Adrenal gland (tissue), 12 donors: ENCODE data around the gene PTTG1IP. TPM values are rescaled to one million over a fixed set of nuclear protein-coding genes. Genes with fewer than 3 reads are reported as not detected.

ENCODE experiments used
- DNase-seq, 7 donors: peaks; one replicate each; pipeline ENCODE4 v3.0.0-alpha.2; 2019 to 2020
- H3K27ac ChIP-seq, 5 donors: fragments of 200-600 bp; sonication (generic) in 4 of 5; 1 replicate in 3 of 5; 2 replicates in 2 of 5; pipeline versions ENCODE4 v1.5.1 to v1.8.0; 2016 to 2020; ENCODE audit warnings: mild to moderate bottlenecking in 1 of 5
- H3K27me3 ChIP-seq: fragments of 200-600 bp; 2 replicates; pipeline ENCODE4 v1.8.0; 2021
- H3K36me3 ChIP-seq, 2 donors: fragments of 200-600 bp; replicated peaks in 1 of 2; 1 replicate in 1 of 2; 2 replicates in 1 of 2; pipeline versions ENCODE4 v1.5.1 to v1.8.0; 2018 to 2022
- H3K4me1 ChIP-seq, 2 donors: fragments of 200-600 bp; replicated peaks in 1 of 2; 1 replicate in 1 of 2; 2 replicates in 1 of 2; pipeline versions ENCODE4 v1.5.1 to v1.8.0; 2018 to 2021
- H3K4me3 ChIP-seq, 4 donors: fragments of 200-600 bp; sonication (generic) in 3 of 4; one replicate each; pipeline ENCODE4 v1.5.1; 2016 to 2018
- H3K9me3 ChIP-seq, 3 donors: fragments of 200-600 bp; sonication (generic) in 1 of 3; replicated peaks in 1 of 3; 1 replicate in 2 of 3; 2 replicates in 1 of 3; pipeline versions ENCODE4 v1.5.1 to v1.8.0; 2016 to 2021
- POLR2A ChIP-seq, 2 donors: fragments of 450-650 bp; IDR thresholded peaks; one replicate each; pipeline ENCODE4 v1.6.1; 2017; ENCODE audit warnings: antibody characterized with exemption in 2 of 2, mild to moderate bottlenecking in 2 of 2, moderate library complexity in 1 of 2
- WGBS, 4 donors: extraction: QIAGEN DNeasy Blood & Tissue Kit in 2 of 4; methylation state at CpG; one replicate each; pipeline versions ENCODE4 v1.1.5 to v1.1.7; 2013 to 2017; 5-methylcytosine and 5-hydroxymethylcytosine counted together
- intact Hi-C, 2 donors: fragments of 100-400 bp; cut with DNase I; formaldehyde crosslinking; loops; one replicate each; pipeline versions ENCODE4 v1.14.1 to v1.15.0; 2022 to 2023
- polyA plus RNA-seq, 3 donors: library from polyadenylated mRNA; stranded (reverse); fragments of 200-250 nt in 2 of 3; fragments of 350-450 nt in 1 of 3; fragmentation: Illumina TruSeq in 1 of 3; extraction: RNeasy Lipid Tissue Mini Kit (QIAGEN cat#74804) in 1 of 3; gene quantifications; one replicate each; pipeline ENCODE4 v1.2.3, GENCODE V29; 2013 to 2014
- total RNA-seq, 9 donors: library from RNA; depleted of rRNA in 4 of 9; stranded (reverse); fragments of >200 nt in 4 of 9; fragments of 120-200 nt in 1 of 9; fragmentation: NEBNext Ultra II Directional in 1 of 9; extraction: Animal tissue kit (Norgen Biotek cat#: 25700) in 1 of 9; gene quantifications; one replicate each; pipeline versions ENCODE4 v1.1.0 to v1.2.4, GENCODE V29; 2013 to 2023
- TF ChIP-seq, protein P1 (sequence below), 6 experiments: fragments of 450-650 bp in 4 of 6; fragments of 200-600 bp in 2 of 6; sonication (generic) in 1 of 6; IDR thresholded peaks; 1 replicate in 5 of 6; 2 replicates in 1 of 6; pipeline versions ENCODE4 v1.5.1 to v1.8.0; 2016 to 2021; ENCODE audit warnings: antibody characterized with exemption in 6 of 6, mild to moderate bottlenecking in 2 of 6, moderate library complexity in 1 of 6
- donor health status: healthy with polysubstance abuse.
- donor health status: Bipolar disorder and iron deficiency.
- donor health status: DM: yes; HTN: yes; CAD: no.
- donor health status: DM: no; HTN: no; CAD: no.
- donor health status: DM: no; HTN: no; CAD: no.
- donor health status: DM: yes; HTN: yes; CAD: no.

PTTG1IP gene
- total and polyA plus RNA-seq, 12 donors = 110 to 467 (median 215) TPM

GRCh38 chr21:44908908-44909307, 35.4 kb upstream of the PTTG1IP start:
- H3K9me3 ChIP-seq = no peaks in the 10 kb centered on the region
- no peak overlapping the region for H3K27ac ChIP-seq

DNA sequence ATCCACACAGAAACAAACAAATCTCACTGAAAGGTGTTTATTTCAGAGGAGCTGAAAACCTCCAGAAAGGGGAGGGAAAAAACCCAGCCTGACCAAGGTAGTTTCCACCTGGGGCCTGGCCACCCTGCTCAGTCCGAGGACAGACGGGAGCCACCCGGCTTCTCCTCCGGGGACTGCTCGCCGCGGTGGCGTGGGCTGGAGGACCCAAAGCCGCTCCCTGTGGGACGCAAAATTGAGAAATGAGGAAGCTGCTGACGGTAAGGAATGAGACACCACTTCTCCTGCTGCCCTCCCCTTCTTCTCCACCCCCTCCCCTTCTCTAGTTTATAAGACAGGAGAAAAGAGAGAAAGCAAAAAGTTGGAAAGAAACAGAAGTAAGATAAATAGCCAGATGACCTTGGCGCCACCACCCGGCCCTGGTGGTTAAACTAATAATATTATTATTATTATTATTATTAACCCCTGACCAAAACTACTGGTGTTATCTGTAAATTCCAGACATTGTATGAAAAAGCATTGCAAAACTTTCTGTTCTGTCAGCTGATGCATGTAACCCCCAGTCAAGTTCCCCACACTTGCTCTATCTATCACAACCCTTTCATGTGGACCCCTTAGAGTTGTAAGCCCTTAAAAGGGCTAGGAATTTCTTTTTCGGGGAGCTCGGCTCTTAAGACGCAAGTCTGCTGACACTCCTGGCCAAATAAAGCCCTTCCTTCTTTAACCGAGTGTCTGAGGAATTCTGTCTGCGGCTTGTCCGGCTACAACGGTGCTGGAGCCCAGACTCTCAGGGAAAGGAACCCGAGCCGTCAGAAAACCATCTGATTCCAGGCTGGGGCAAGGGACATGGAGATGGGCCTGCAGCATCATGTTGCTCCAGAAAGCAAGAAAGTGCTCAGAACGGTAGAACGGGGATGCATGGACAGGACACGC, 34.7 kb upstream of the PTTG1IP start:
- no peak for TF ChIP-seq POLR2A (IDR thresholded peaks at IDR 0.05)
- TF ChIP-seq, protein P1, sequence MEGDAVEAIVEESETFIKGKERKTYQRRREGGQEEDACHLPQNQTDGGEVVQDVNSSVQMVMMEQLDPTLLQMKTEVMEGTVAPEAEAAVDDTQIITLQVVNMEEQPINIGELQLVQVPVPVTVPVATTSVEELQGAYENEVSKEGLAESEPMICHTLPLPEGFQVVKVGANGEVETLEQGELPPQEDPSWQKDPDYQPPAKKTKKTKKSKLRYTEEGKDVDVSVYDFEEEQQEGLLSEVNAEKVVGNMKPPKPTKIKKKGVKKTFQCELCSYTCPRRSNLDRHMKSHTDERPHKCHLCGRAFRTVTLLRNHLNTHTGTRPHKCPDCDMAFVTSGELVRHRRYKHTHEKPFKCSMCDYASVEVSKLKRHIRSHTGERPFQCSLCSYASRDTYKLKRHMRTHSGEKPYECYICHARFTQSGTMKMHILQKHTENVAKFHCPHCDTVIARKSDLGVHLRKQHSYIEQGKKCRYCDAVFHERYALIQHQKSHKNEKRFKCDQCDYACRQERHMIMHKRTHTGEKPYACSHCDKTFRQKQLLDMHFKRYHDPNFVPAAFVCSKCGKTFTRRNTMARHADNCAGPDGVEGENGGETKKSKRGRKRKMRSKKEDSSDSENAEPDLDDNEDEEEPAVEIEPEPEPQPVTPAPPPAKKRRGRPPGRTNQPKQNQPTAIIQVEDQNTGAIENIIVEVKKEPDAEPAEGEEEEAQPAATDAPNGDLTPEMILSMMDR (IDR thresholded peaks at IDR 0.05) = no peak
- Histone ChIP-seq H3K27ac (peak overlapping the region in 1 of 5 donors; percentile 41), H3K9me3 (no peaks in the 10 kb centered on the region), H3K27me3 (no peaks in the 10 kb centered on the region), H3K4me1 (peaks cover 7 to 19% of the 10 kb centered on the region in 2 donors), H3K4me3 (peak overlapping the region in 1 of 4 donors; percentile 13), H3K36me3 (no peaks in the 10 kb centered on the region)
- 40 to 53% (median 52%) methylated on average over 18 to 25 of the region's 25 CpGs for WGBS, 4 donors
- peak in 5 of 7 donors; percentile 35 to 69 (median 58) for DNase-seq
- intact Hi-C loops = no loop called here

More at GRCh38 chr21:44908908-44909307, 35.4 kb upstream of the PTTG1IP start:
- no peaks in the 10 kb centered on the region for H3K27me3 ChIP-seq
- no peak overlapping the region for H3K4me3 ChIP-seq
- WGBS, 4 donors = 85 to 91% (median 90%) methylated on average over 10 to 21 of the region's 21 CpGs
- no peak for DNase-seq
- peaks cover 7 to 24% of the 10 kb centered on the region in 2 donors for H3K4me1 ChIP-seq
- H3K36me3 ChIP-seq = no peaks in the 10 kb centered on the region
- no peak for TF ChIP-seq POLR2A (IDR thresholded peaks at IDR 0.05)
- TF ChIP-seq, protein P1 (IDR thresholded peaks at IDR 0.05) = no peak
- intact Hi-C loops = no loop called here

DNA sequence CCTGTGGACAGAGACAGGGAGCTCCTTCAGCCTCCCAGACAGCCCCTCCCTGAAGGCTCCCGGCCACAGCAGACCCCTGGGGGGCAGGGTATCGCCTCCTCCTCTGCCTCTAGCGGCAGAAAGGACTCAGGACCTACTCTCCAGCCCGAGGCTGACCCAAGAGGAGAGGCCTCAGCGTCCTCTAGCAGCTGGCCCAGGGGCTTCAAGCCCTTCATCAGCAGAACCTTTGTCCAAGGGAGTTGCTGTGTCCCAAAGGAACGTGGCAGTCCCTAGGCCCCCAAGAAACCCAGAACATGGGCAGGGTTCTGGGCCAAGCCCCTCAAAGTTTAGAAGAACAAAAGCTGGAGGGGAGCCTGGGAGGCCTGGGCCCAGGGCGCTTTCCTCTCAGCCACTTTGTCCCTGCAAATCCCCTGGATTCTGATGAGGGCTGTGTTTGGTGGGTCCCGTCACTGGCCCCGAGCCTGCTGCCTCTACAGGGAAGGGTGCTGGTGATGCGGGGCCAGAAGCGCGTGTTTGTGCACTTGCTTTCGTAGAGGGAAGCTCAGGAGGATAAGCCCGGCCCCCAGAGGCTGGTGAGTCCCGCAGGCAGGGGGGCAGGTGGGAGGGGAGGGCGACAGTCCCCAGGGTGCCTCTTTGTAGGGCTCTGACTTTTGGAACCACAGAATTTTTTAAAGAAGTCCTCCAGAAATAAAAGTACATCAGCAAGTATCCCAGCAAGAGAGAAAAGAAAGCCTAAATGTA, 33.9 kb upstream of the PTTG1IP start:
- Histone ChIP-seq H3K4me1 (peaks cover 7 to 19% of the 10 kb centered on the region in 2 donors), H3K27me3 (no peaks in the 10 kb centered on the region), H3K9me3 (no peaks in the 10 kb centered on the region), H3K36me3 (no peaks in the 10 kb centered on the region), H3K4me3 (no peak overlapping the region), H3K27ac (peak overlapping the region in 1 of 5 donors; percentile 41)
- no peak for DNase-seq
- intact Hi-C loops = no loop called here
- WGBS, 4 donors = 53 to 70% (median 67%) methylated on average over 10 to 16 of the region's 16 CpGs
- TF ChIP-seq POLR2A (IDR thresholded peaks at IDR 0.05) = no peak
- TF ChIP-seq, protein P1 (IDR thresholded peaks at IDR 0.05) = no peak

DNA sequence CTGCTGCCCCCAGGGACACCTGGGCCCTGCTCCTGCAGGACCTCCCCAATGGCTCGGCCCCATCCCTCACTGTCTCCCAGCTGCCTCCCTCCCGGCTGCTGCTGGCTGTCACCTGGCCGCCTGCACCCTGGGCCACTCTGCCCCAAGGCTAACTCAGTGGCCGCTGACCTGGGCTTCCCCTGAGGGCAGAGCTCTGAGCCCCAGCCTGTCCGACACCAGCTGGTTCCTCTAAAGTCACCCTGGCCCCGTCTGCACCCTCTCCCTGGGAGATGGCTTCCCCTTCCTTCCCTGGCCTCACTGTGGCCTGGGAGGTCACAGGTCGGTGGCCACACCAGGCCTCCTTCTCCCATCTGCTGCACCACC, 32.2 kb upstream of the PTTG1IP start:
- peaks cover 0 to 4% of the 10 kb centered on the region in 2 donors for H3K4me1 ChIP-seq
- peaks cover 0 to 8% of the 10 kb centered on the region in 2 donors for H3K36me3 ChIP-seq
- 63 to 82% (median 72%) methylated on average over 3 to 7 of the region's 7 CpGs for WGBS, 4 donors
- TF ChIP-seq POLR2A (IDR thresholded peaks at IDR 0.05) = no peak
- TF ChIP-seq, protein P1 (IDR thresholded peaks at IDR 0.05) = no peak
- no peak overlapping the region for H3K27ac ChIP-seq
- no peak overlapping the region for H3K4me3 ChIP-seq
- intact Hi-C loops = no loop called here
- no peaks in the 10 kb centered on the region for H3K27me3 ChIP-seq
- H3K9me3 ChIP-seq = no peaks in the 10 kb centered on the region
- peak in 1 of 7 donors; percentile 24 for DNase-seq
